Mesothelial cell of epicardium (in vitro differentiated cells): ENCODE data around the gene VKORC1L1. TPM values are rescaled to one million over a fixed set of nuclear protein-coding genes. Genes with fewer than 3 reads are reported as not detected.

ENCODE experiments used
- DNase-seq, 2 experiments: peaks; one replicate each; pipeline ENCODE4 v3.0.0; 2021; ENCODE audit warnings: low spot score in 2 of 2; ENCODE audit not compliant: unreplicated experiment in 2 of 2
- H3K27ac Mint-ChIP-seq: 2 replicates; pipeline ENCODE4 v1.8.0; 2021; ENCODE audit warnings: mixed read lengths
- H3K27me3 Mint-ChIP-seq: 2 replicates; pipeline ENCODE4 v1.8.0; 2021; ENCODE audit warnings: low read depth, mixed read lengths
- H3K36me3 Mint-ChIP-seq: 2 replicates; pipeline ENCODE4 v1.8.0; 2021; ENCODE audit warnings: mixed read lengths
- H3K4me1 Mint-ChIP-seq: 2 replicates; pipeline ENCODE4 v1.8.0; 2021; ENCODE audit warnings: mixed read lengths
- H3K4me3 Mint-ChIP-seq: 2 replicates; pipeline ENCODE4 v1.8.0; 2021; ENCODE audit warnings: mild to moderate bottlenecking, moderate library complexity, mixed read lengths
- H3K9me3 Mint-ChIP-seq: 2 replicates; pipeline ENCODE4 v1.8.0; 2021; ENCODE audit warnings: mixed read lengths
- total RNA-seq: library from RNA; stranded (reverse); gene quantifications from 3 replicates; pipeline ENCODE4 v1.2.1, GENCODE V29; 2021
- TF ChIP-seq, protein P1 (sequence below): fragments of 200-600 bp; sonication (generic); IDR thresholded peaks from one replicate; pipeline ENCODE4 v1.5.0; 2021; ENCODE audit warnings: antibody characterized with exemption; ENCODE audit not compliant: unreplicated experiment

Gene VKORC1L1
- total RNA-seq, 1 donor from 2014 or later = 23.8 TPM

DNA sequence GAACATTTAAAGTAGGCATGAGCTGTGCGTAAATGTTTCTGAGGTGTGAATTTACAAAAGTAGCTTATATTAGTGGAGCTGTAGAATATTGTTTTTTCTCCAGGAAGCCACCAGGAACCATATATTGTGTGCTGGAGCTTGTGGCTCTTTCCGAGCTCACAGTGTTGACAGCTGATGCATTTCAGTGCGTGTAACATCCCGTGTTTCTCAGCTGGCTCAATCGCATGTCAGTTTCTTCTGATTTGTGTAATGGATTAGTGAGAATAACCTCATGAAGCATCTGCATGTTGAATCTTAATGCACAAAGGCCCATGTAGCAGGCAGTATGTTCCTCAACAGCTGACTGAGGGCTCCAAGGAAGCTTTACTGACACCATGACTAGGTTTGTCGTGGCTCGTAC, 39.4 kb downstream of the VKORC1L1 start:
- TF ChIP-seq, protein P1, sequence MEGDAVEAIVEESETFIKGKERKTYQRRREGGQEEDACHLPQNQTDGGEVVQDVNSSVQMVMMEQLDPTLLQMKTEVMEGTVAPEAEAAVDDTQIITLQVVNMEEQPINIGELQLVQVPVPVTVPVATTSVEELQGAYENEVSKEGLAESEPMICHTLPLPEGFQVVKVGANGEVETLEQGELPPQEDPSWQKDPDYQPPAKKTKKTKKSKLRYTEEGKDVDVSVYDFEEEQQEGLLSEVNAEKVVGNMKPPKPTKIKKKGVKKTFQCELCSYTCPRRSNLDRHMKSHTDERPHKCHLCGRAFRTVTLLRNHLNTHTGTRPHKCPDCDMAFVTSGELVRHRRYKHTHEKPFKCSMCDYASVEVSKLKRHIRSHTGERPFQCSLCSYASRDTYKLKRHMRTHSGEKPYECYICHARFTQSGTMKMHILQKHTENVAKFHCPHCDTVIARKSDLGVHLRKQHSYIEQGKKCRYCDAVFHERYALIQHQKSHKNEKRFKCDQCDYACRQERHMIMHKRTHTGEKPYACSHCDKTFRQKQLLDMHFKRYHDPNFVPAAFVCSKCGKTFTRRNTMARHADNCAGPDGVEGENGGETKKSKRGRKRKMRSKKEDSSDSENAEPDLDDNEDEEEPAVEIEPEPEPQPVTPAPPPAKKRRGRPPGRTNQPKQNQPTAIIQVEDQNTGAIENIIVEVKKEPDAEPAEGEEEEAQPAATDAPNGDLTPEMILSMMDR = no peak
- Mint-ChIP-seq H3K27me3 (no peaks in the 10 kb centered on the region), H3K4me1 (peaks cover 3% of the 10 kb centered on the region), H3K9me3 (peaks cover 4% of the 10 kb centered on the region), H3K27ac (no peak overlapping the region), H3K4me3 (no peak overlapping the region), H3K36me3 (no peaks in the 10 kb centered on the region)
- DNase-seq = no peak

DNA sequence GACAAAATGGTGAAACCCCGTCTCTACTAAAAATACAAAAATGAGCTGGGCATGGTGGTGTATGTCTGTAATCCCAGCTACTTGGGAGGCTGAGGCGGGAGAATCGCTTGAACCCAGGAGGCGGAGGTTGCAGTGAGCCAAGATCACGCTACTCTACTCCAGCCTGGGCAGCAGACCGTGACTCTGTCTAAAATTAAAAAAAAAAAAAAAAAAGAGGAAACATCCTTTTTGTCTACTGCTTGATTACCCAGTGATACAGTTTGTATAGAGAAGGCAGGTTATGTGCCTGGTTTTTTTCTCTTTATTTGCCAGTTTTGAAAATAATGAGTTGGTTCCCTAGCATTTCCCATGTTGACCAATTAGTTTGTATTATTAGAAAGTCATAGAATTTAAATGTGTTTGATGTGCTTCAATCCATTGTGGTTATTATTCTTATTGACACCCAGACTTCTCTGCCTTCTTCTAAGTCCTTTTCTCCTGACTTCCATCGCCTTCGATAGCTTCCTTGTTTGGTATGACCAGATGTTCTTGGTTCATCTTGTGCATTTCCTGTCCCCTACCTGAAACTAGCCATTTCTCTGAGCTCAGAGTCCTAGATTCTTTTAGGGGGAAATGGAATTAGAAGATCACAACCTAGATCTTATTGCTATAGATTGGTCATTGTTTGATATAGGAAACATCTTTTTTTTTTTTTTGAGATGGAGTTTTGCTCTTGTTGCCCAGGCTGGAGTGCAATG, 43.2 kb downstream of the VKORC1L1 start:
- H3K4me1 Mint-ChIP-seq = peaks cover 10% of the 10 kb centered on the region
- peaks cover 2% of the 10 kb centered on the region for H3K36me3 Mint-ChIP-seq
- H3K9me3 Mint-ChIP-seq = peaks cover 4% of the 10 kb centered on the region
- H3K27me3 Mint-ChIP-seq = no peaks in the 10 kb centered on the region
- TF ChIP-seq, protein P1 = no peak
- no peak overlapping the region for H3K27ac Mint-ChIP-seq
- no peak overlapping the region for H3K4me3 Mint-ChIP-seq
- DNase-seq = no peak

DNA sequence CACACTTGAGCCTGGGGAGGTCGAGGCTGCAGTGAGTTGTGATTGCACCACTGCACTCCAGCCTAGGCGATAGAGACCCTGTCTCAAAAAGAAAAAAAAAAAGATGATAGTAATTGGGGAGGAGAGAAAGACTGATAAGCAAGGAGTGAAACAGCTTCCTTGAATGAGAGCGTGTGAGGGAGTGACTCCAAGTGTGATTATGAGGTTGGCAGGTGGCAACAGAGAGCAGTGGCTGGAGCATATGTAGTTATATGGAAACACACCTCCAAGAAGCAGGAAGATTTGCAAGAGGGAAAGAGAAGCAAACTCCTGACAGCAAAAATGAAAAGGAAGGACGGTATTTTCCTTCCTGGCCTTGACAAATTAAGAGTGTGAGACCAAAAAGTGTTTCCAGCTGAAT, 50.4 kb downstream of the VKORC1L1 start:
- TF ChIP-seq, protein P1 = no peak
- Mint-ChIP-seq H3K4me3 (no peak overlapping the region), H3K27me3 (no peaks in the 10 kb centered on the region), H3K4me1 (peaks cover 17% of the 10 kb centered on the region), H3K36me3 (peaks cover 7% of the 10 kb centered on the region), H3K9me3 (no peaks in the 10 kb centered on the region), H3K27ac (no peak overlapping the region)
- no peak for DNase-seq

DNA sequence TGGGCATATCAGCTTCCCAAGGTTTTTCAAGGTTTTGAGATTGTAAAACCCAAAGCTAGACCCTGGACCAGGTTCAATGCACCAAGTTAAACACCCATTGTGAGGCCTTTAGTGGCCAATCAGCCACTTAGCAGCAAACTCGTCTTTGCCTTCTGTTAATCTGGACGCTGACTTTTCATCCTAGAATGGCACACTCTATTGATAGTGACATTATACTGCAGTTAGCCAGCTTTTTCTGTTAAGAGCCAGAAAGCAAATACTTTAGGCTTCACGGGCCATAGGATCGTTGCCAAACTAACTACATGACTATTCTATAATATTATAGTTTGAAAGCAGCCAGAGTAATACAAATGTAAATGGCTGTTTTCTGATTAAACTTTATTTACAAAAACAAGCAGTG, 51.3 kb downstream of the VKORC1L1 start:
- Mint-ChIP-seq H3K9me3 (no peaks in the 10 kb centered on the region), H3K27ac (no peak overlapping the region), H3K4me1 (peaks cover 16% of the 10 kb centered on the region), H3K36me3 (peaks cover 7% of the 10 kb centered on the region), H3K27me3 (no peaks in the 10 kb centered on the region), H3K4me3 (no peak overlapping the region)
- no peak for DNase-seq
- TF ChIP-seq, protein P1 = no peak

DNA sequence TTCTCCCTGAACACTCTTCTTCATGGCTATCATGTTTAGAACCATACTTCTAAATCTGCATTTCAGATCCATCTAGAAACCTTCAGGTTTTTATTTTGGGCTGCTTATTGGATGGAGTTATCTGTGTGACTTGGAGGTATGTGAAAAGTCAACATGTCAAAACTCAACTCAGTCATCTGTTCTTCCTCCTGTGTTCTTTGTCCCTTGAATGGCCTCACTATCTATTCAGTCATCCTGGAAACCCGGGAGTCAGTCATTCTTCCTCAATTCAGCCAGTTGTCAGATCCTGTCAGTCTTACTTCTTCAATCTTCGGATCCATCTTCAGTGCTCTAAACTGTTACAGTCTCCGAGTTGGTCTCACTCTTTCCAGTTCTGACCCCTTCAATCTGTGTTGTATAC, 52.2 kb downstream of the VKORC1L1 start:
- Mint-ChIP-seq H3K9me3 (no peaks in the 10 kb centered on the region), H3K4me1 (peaks cover 16% of the 10 kb centered on the region), H3K4me3 (no peak overlapping the region), H3K27ac (no peak overlapping the region), H3K27me3 (no peaks in the 10 kb centered on the region), H3K36me3 (peaks cover 5% of the 10 kb centered on the region)
- TF ChIP-seq, protein P1 = no peak
- DNase-seq = no peak
